ENCODE measurements around the gene WDR18.

GRCh38 chr19:971795-972194, 12.3 kb upstream of the WDR18 start:
- TF ChIP-seq CTCF (conservative IDR thresholded peaks at IDR 0.05; ENCODE audit: low read depth, low read length) (no peak), MAZ (IDR thresholded peaks at IDR 0.05; ENCODE audit: borderline replicate concordance, low read depth, low read length) (no peak), MAFK (IDR thresholded peaks at IDR 0.05; ENCODE audit: low read depth, low read length) (no peak), RAD21 (IDR thresholded peaks at IDR 0.05; ENCODE audit: low read length) (no peak), POLR2A (IDR thresholded peaks at IDR 0.05; ENCODE audit: low read depth, low read length) (no peak), ELK1 (IDR thresholded peaks at IDR 0.05; ENCODE audit: borderline replicate concordance, low read depth, low read length) (no peak), MXI1 (IDR thresholded peaks at IDR 0.05; ENCODE audit: borderline replicate concordance, low read depth, low read length) (no peak), BHLHE40 (IDR thresholded peaks at IDR 0.05; ENCODE audit: low read depth, low read length) (no peak), RFX5 (IDR thresholded peaks at IDR 0.05; ENCODE audit: low read depth, low read length) (no peak), FOS (IDR thresholded peaks at IDR 0.05; ENCODE audit: low read depth, low read length) (no peak), CEBPB (IDR thresholded peaks at IDR 0.05; ENCODE audit: low read depth, low read length) (no peak)
